SK-N-MC (cell line): Measurements from ENCODE around the gene PRAMEF8.
"Not testable (repeated sequence)": the region's sequence is repeated elsewhere in the genome, so short reads cannot be mapped to it uniquely, and the experiment has no call there.

Experiments
- DNase-seq: peaks from one replicate; pipeline ENCODE4 v3.0.0-alpha.2; 2011; ENCODE audit warnings: low read depth, low spot score
- H3K27ac ChIP-seq: fragments of 200-600 bp; sonication (generic); 2 replicates; pipeline ENCODE4 v1.5.1; 2016; ENCODE audit warnings: mixed run types
- H3K36me3 ChIP-seq: fragments of 200-600 bp; sonication (generic); 2 replicates; pipeline ENCODE4 v1.6.1; 2017; ENCODE audit warnings: antibody characterized with exemption, low read length, mixed read lengths; ENCODE audit not compliant: insufficient read depth
- H3K4me3 ChIP-seq: fragments of 200-600 bp; sonication (generic); 2 replicates; pipeline ENCODE4 v1.5.1; 2016
- H3K9ac ChIP-seq: fragments of 200-600 bp; sonication (generic); 2 replicates; pipeline ENCODE4 v1.8.0; 2017; ENCODE audit warnings: mixed run types, mixed read lengths; ENCODE audit not compliant: insufficient read length
- H3K9me3 ChIP-seq: fragments of 200-600 bp; sonication (generic); 2 replicates; pipeline ENCODE4 v1.6.1; 2017; ENCODE audit warnings: low read depth, mild to moderate bottlenecking, antibody characterized with exemption, low read length, moderate library complexity, mixed read lengths

Gene PRAMEF8

DNA sequence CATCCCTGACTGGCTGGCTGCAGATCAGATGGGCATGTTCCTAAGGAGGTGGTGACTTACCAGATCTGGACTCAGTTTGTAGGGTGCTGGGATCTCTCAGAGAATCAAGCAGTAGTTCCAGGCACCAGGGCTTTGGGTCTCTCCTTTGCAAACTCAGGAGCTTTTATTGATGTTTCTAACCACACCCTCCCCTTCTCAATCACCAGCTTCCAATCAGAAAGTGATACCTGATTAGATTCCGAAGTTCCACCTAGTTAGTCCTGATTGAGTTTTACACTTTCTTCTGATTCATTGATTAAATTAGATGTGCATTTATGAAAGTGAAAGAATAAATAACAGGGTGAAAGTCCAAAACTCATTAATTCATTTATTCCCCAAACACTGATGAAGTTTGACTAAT, at the start of gene PRAMEF8:
Gene PRAMEF8, minus strand, starts transcription at position 101 of the 400 bp plus-strand sequence. CDS start 1,046 bp downstream, outside the sequence.
- not testable (repeated sequence) for DNase-seq, H3K27ac ChIP-seq, H3K36me3 ChIP-seq, H3K9ac ChIP-seq, H3K4me3 ChIP-seq, H3K9me3 ChIP-seq

DNA sequence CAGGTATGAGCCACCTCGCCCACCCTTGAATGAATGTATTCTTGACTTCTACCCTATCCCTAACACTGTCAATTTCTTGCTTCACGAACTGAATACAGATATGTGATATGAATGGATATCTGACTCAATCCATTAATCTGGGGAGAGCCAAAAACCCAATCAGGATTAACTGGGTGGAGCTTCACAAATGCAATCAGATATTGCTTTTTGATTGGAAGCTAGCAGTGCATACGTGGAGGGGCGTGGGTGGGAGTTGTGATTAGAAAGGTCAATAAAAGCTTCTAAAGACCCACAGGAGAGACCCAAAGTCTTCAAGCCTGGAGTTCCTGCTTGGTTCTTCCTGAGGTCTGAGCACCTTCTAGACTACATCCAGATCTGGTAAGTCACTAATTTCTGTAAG, 30.3 kb upstream of the PRAMEF8 start, which contains the start of gene PRAMEF15:
Gene PRAMEF15, plus strand, starts transcription at position 301 of the 400 bp plus-strand sequence. CDS start 2,827 bp downstream, outside the sequence.
- not testable (repeated sequence) for H3K4me3 ChIP-seq, H3K36me3 ChIP-seq, H3K9ac ChIP-seq, DNase-seq, H3K27ac ChIP-seq, H3K9me3 ChIP-seq

DNA sequence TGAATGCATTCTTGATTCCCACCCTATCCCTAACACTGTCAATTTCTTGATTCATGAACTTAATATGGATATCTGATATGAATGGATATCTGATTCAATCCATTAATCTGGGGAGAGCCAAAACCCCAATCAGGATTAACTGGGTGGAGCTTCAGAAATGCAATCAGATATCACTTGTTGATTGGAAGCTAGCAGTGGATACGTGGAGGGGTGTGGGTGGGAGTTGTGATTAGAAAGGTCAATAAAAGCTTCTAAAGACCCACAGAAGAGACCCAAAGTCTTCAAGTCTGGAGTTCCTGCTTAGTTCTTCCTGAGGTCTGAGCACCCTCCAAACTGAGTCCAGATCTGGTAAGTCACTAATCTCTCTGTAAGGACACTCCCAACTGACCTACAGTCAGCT, 18.3 kb upstream of the PRAMEF8 start, which contains the start of gene PRAMEF33:
Gene PRAMEF33, plus strand, starts transcription at position 301 of the 400 bp plus-strand sequence. CDS start 2,416 bp downstream, outside the sequence.
- H3K9me3 ChIP-seq, H3K36me3 ChIP-seq, H3K27ac ChIP-seq: not testable (repeated sequence)

GRCh38 chr1:13302197-13302596, 17.3 kb upstream of the PRAMEF8 start:
- not testable (repeated sequence) for H3K4me3 ChIP-seq, DNase-seq, H3K9ac ChIP-seq, H3K36me3 ChIP-seq, H3K27ac ChIP-seq, H3K9me3 ChIP-seq

More for the DNA sequence above, 18.3 kb upstream of the PRAMEF8 start, which contains the start of gene PRAMEF33:
- not testable (repeated sequence) for H3K4me3 ChIP-seq, H3K9ac ChIP-seq, DNase-seq

- not testable (repeated sequence) for DNase-seq, H3K27ac ChIP-seq, H3K36me3 ChIP-seq, H3K4me3 ChIP-seq, H3K9ac ChIP-seq, H3K9me3 ChIP-seq
Observed at GRCh38 chr1:13298699-13299098, 13.8 kb upstream of the PRAMEF8 start.

GRCh38 chr1:13297216-13297931, 12.4 kb upstream of the PRAMEF8 start:
- not testable (repeated sequence) for H3K9ac ChIP-seq, H3K36me3 ChIP-seq, H3K4me3 ChIP-seq, H3K27ac ChIP-seq, DNase-seq, H3K9me3 ChIP-seq

GRCh38 chr1:13289030-13289429, 4.1 kb upstream of the PRAMEF8 start:
- H3K9me3 ChIP-seq, DNase-seq, H3K27ac ChIP-seq, H3K9ac ChIP-seq, H3K4me3 ChIP-seq, H3K36me3 ChIP-seq: not testable (repeated sequence)

GRCh38 chr1:13279617-13280016, 5.3 kb downstream of the PRAMEF8 start:
- not testable (repeated sequence) for H3K36me3 ChIP-seq, H3K4me3 ChIP-seq, H3K9me3 ChIP-seq, DNase-seq, H3K27ac ChIP-seq, H3K9ac ChIP-seq

- DNase-seq, H3K27ac ChIP-seq, H3K9me3 ChIP-seq, H3K4me3 ChIP-seq, H3K9ac ChIP-seq, H3K36me3 ChIP-seq: not testable (repeated sequence)
Observed at GRCh38 chr1:13277016-13277415, 7.9 kb downstream of the PRAMEF8 start.

DNA sequence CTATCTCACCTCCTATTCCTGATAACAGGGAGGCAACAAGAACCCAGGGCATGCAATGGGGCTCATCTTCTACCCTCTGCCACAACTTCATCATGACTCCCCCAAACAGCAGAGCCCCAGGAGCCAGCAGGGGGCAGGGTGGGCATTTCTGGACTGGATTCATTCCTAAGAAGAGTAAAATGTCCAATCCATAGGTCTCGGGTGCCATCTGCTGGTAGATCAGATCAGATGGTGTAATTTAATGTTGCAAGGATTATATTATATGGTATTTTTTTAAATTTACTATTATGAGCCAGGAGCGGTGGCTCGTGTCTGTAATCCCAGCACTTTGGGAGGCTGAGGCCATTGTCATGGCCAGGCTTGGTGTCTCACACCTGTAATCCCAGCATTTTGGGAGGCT, 19.8 kb downstream of the PRAMEF8 start:
- not testable (repeated sequence) for H3K9ac ChIP-seq, H3K4me3 ChIP-seq, H3K9me3 ChIP-seq, H3K27ac ChIP-seq, DNase-seq, H3K36me3 ChIP-seq

DNA sequence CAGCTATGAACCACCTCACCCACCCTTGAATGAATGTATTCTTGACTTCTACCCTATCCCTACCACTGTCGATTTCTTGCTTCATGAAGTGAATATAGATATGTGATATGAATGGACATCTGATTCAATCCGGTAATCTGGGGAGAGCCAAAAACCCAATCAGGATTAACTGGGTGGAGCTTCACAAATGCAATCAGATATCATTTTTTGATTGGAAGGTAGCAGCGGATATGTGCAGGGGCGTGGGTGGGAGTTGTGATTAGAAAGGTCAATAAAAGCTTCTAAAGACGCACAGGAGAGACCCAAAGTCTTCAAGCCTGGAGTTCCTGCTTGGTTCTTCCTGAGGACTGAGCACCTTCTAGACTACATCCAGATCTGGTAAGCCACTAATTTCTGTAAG, 31.0 kb downstream of the PRAMEF8 start, which contains the start of gene PRAMEF5:
Gene PRAMEF5, plus strand, starts transcription at position 301 of the 400 bp plus-strand sequence. CDS start 5,071 bp downstream, outside the sequence.
- not testable (repeated sequence) for H3K27ac ChIP-seq

DNA sequence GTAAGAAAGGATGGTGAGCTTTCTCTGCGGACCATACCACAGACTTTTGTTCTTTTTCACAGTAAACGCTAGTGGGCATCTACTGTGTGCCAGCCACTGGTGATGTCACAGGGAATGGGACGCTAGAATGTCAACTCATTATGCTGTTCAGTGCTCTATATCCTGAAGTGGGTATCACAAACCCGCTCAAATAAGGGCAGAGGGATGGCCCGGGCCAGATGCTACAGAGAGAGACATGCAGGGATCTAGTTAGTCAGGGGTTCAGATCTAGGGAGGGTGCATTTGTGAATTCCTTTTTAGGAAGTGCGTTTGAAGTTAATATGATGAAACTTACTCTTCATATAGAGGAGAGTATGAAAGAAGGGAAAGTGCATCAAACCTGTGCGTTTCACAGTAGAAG, 37.8 kb downstream of the PRAMEF8 start:
- not testable (repeated sequence) for H3K36me3 ChIP-seq, H3K9me3 ChIP-seq, H3K27ac ChIP-seq, DNase-seq, H3K9ac ChIP-seq, H3K4me3 ChIP-seq

More for the DNA sequence above, 31.0 kb downstream of the PRAMEF8 start, which contains the start of gene PRAMEF5:
- DNase-seq, H3K36me3 ChIP-seq, H3K9ac ChIP-seq, H3K9me3 ChIP-seq, H3K4me3 ChIP-seq: not testable (repeated sequence)

DNA sequence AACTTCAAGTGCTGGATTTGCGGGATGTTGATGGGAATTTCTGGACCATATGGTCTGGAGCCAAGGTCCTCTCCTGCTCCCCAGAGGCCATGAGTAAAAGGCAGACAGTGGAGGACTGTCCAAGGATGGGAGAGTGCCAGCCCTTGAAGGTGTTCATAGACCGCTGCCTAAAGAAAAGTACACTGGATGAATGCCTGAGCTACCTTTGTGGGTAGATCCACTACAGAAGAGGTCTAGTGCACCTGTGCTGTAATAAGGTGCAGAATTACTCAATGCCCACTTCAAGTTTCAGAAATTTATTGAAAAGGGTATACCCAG, 38.4 kb downstream of the PRAMEF8 start:
- not testable (repeated sequence) for DNase-seq, H3K27ac ChIP-seq, H3K9ac ChIP-seq, H3K36me3 ChIP-seq, H3K4me3 ChIP-seq, H3K9me3 ChIP-seq

DNA sequence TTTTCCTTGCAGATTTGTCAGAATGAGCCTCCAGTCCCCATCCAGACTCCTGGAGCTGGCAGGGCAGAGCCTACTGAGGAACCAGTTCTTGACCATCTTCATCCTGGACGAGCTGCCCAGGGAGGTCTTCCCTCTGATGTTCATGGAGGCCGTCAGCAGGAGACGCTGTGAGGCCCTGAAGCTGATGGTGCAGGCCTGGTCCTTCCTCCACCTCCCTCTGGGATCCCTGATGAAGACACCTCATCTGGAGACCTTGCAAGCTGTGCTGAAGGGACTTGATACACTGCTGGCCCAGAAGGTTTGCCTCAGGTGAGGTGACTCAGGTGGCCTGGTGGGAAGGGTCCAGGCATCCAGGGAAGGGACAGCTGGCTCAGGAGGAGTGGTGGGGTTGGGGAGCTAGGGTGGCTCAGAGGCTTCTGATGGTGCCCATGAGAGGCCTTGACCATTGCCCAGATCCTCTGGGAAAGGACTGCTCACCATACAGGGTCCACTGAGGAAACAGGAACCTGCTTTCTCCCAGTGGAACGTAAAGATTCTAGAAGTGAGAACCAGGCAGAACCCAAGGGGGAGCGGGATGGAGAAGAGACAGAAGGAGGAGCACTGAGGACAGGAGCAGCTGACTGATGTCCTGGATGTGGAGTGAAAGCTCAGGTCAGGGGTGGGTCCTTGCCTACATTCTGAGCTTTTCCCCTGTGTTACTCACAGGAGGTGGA, 38.9 kb downstream of the PRAMEF8 start:
- H3K4me3 ChIP-seq, H3K27ac ChIP-seq, H3K9ac ChIP-seq, H3K36me3 ChIP-seq, DNase-seq, H3K9me3 ChIP-seq: not testable (repeated sequence)
